ENCODE measurements around the gene PRDM16. TPM values are rescaled to one million over a fixed set of nuclear protein-coding genes. Genes with fewer than 3 reads are reported as not detected.

The PRDM16 gene
- total RNA-seq, 1 donor from 2014 or later: 21.4 TPM

- TF ChIP-seq CTCF (IDR thresholded peaks at IDR 0.05; ENCODE audit: unreplicated experiment): no peak
- Mint-ChIP-seq H3K27ac (ENCODE audit: unreplicated experiment) (no peak overlapping the region), H3K4me3 (ENCODE audit: unreplicated experiment) (no peak overlapping the region), H3K4me1 (ENCODE audit: unreplicated experiment) (peaks cover 6% of the 10 kb centered on the region), H3K36me3 (ENCODE audit: low read depth, unreplicated experiment) (peaks cover 7% of the 10 kb centered on the region), H3K9me3 (ENCODE audit: unreplicated experiment) (no peaks in the 10 kb centered on the region), H3K27me3 (ENCODE audit: unreplicated experiment) (peaks cover 13% of the 10 kb centered on the region)
- no peak for DNase-seq (ENCODE audit: low spot score)
Observed at GRCh38 chr1:3194760-3195479, 125.9 kb downstream of the PRDM16 start.

GRCh38 chr1:3195480-3195815 is 126.4 kb downstream of the PRDM16 start:
- H3K27me3 Mint-ChIP-seq (ENCODE audit: unreplicated experiment): peaks cover 13% of the 10 kb centered on the region
- H3K36me3 Mint-ChIP-seq (ENCODE audit: low read depth, unreplicated experiment): peaks cover 7% of the 10 kb centered on the region
- TF ChIP-seq CTCF (IDR thresholded peaks at IDR 0.05; ENCODE audit: unreplicated experiment): no peak
- peaks cover 6% of the 10 kb centered on the region for H3K4me1 Mint-ChIP-seq (ENCODE audit: unreplicated experiment)
- H3K27ac Mint-ChIP-seq (ENCODE audit: unreplicated experiment): no peak overlapping the region
- no peaks in the 10 kb centered on the region for H3K9me3 Mint-ChIP-seq (ENCODE audit: unreplicated experiment)
- no peak overlapping the region for H3K4me3 Mint-ChIP-seq (ENCODE audit: unreplicated experiment)
- DNase-seq (ENCODE audit: low spot score): no peak

DNA sequence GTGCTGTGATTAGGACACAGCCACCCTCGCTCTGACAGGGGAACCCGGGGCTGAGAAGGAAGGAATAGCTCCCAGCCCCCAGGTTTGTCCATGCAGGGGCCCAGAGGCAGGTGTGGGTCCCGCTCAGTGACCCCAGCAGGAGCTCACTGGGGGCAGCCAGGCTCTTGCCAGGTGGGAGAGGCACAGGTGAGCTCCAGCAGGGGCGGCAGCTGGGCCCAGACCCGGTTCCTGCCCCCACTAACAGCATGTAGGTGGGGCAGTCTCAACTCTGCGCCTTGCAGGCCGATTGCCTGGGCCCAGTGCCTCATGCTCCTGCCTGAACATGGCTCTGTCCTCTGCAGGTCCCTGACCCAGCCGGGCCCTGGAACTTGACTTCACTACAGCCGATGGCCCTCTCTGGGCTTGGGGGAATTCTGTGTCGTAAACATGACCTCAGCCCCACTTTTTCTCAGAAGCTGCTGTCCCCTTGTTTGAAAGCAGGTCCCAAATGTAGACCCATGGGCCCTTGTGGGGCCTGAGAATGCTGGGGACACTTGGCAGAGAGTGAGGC is 127.0 kb downstream of the PRDM16 start:
- Mint-ChIP-seq H3K27ac (ENCODE audit: unreplicated experiment) (no peak overlapping the region), H3K9me3 (ENCODE audit: unreplicated experiment) (no peaks in the 10 kb centered on the region), H3K27me3 (ENCODE audit: unreplicated experiment) (peaks cover 13% of the 10 kb centered on the region), H3K4me3 (ENCODE audit: unreplicated experiment) (no peak overlapping the region), H3K36me3 (ENCODE audit: low read depth, unreplicated experiment) (peaks cover 7% of the 10 kb centered on the region), H3K4me1 (ENCODE audit: unreplicated experiment) (peaks cover 12% of the 10 kb centered on the region)
- DNase-seq (ENCODE audit: low spot score): no peak
- no peak for TF ChIP-seq CTCF (IDR thresholded peaks at IDR 0.05; ENCODE audit: unreplicated experiment)

- Mint-ChIP-seq H3K36me3 (ENCODE audit: low read depth, unreplicated experiment) (peaks cover 7% of the 10 kb centered on the region), H3K27ac (ENCODE audit: unreplicated experiment) (no peak overlapping the region), H3K4me1 (ENCODE audit: unreplicated experiment) (peaks cover 12% of the 10 kb centered on the region), H3K9me3 (ENCODE audit: unreplicated experiment) (no peaks in the 10 kb centered on the region), H3K27me3 (ENCODE audit: unreplicated experiment) (peaks cover 13% of the 10 kb centered on the region), H3K4me3 (ENCODE audit: unreplicated experiment) (no peak overlapping the region)
- DNase-seq (ENCODE audit: low spot score): no peak
- no peak for TF ChIP-seq CTCF (IDR thresholded peaks at IDR 0.05; ENCODE audit: unreplicated experiment)
Observed at GRCh38 chr1:3196577-3197245, 127.7 kb downstream of the PRDM16 start.

GRCh38 chr1:3197781-3198316 is 128.8 kb downstream of the PRDM16 start:
- no peak for TF ChIP-seq CTCF (IDR thresholded peaks at IDR 0.05; ENCODE audit: unreplicated experiment)
- H3K4me3 Mint-ChIP-seq (ENCODE audit: unreplicated experiment): no peak overlapping the region
- peaks cover 13% of the 10 kb centered on the region for H3K27me3 Mint-ChIP-seq (ENCODE audit: unreplicated experiment)
- peaks cover 1% of the 10 kb centered on the region for H3K36me3 Mint-ChIP-seq (ENCODE audit: low read depth, unreplicated experiment)
- no peak for DNase-seq (ENCODE audit: low spot score)
- H3K4me1 Mint-ChIP-seq (ENCODE audit: unreplicated experiment): peaks cover 12% of the 10 kb centered on the region
- H3K9me3 Mint-ChIP-seq (ENCODE audit: unreplicated experiment): no peaks in the 10 kb centered on the region
- H3K27ac Mint-ChIP-seq (ENCODE audit: unreplicated experiment): no peak overlapping the region
